Right lobe of liver (tissue), 6 donors: ENCODE data around the gene CHST4. TPM values are rescaled to one million over a fixed set of nuclear protein-coding genes. Genes with fewer than 3 reads are reported as not detected.

Experiments
- ATAC-seq, 4 donors: fragments of 200-7000 bp; cut with Tn5 transposase; one replicate each; pipeline ENCODE4 v1.9.1; 2020; ENCODE audit warnings: mild to moderate bottlenecking in 4 of 4, moderate library complexity in 4 of 4
- DNase-seq, 3 donors: peaks; one replicate each; pipeline ENCODE4 v3.0.0-alpha.2; 2020
- H3K27ac ChIP-seq, 3 donors: fragments of 200-600 bp; one replicate each; pipeline ENCODE4 v1.8.0; 2022
- H3K27me3 ChIP-seq, 2 donors: fragments of 200-600 bp; one replicate each; pipeline ENCODE4 v1.8.0; 2022
- H3K36me3 ChIP-seq, 4 donors: fragments of 200-600 bp; sonication (generic) in 1 of 4; one replicate each; pipeline versions ENCODE4 v1.5.1 to v1.8.0; 2017 to 2022; ENCODE audit warnings: control low read depth in 1 of 4
- H3K4me1 ChIP-seq, 4 donors: fragments of 200-600 bp; sonication (generic) in 1 of 4; one replicate each; pipeline versions ENCODE4 v1.5.1 to v1.8.0; 2017 to 2022; ENCODE audit warnings: control low read depth in 1 of 4
- H3K4me3 ChIP-seq, 3 donors: fragments of 200-600 bp; one replicate each; pipeline ENCODE4 v1.8.0; 2022
- H3K9me3 ChIP-seq, 4 donors: fragments of 200-600 bp; sonication (generic) in 1 of 4; one replicate each; pipeline versions ENCODE4 v1.5.1 to v1.8.0; 2017 to 2022; ENCODE audit warnings: control low read depth in 1 of 4
- CTCF ChIP-seq, 4 donors: fragments of 200-600 bp in 3 of 4; fragments of 450-650 bp in 1 of 4; IDR thresholded peaks; one replicate each; pipeline versions ENCODE4 v1.5.1 to v1.8.0; 2016 to 2022; ENCODE audit warnings: antibody characterized with exemption in 4 of 4, mild to moderate bottlenecking in 2 of 4
- POLR2A ChIP-seq: fragments of 450-650 bp; IDR thresholded peaks from one replicate; pipeline ENCODE4 v1.6.1; 2017; ENCODE audit warnings: antibody characterized with exemption, mild to moderate bottlenecking
- WGBS: methylation state at CpG from one replicate; pipeline ENCODE4 v1.1.6; 2018; ENCODE audit warnings: low coverage, low lambda C conversion rate; ENCODE audit not compliant: insufficient coverage; ENCODE audit errors: missing lambda C conversion rate; 5-methylcytosine and 5-hydroxymethylcytosine counted together
- intact Hi-C, 2 donors: fragments of 100-400 bp; cut with DNase I; formaldehyde crosslinking; loops; one replicate each; pipeline versions ENCODE4 v1.11.2 to v1.14.1; 2022
- long read RNA-seq: library from polyadenylated mRNA; unstranded; transcript quantifications from one replicate; pipeline ENCODE4 v2.0.0, GENCODE V29; 2019
- total RNA-seq, 6 experiments: library from RNA; depleted of rRNA in 2 of 6; stranded (reverse); fragments of >200 nt in 2 of 6; fragmentation: NEBNext Ultra II Directional in 3 of 6; extraction: Animal tissue kit (Norgen Biotek cat#: 25700) in 3 of 6; gene quantifications; one replicate each; pipeline versions ENCODE4 v1.1.0 to v1.2.4, GENCODE V29; 2016 to 2023
- donor health status: DM: no; HTN: yes; CAD: no.
- donor health status: DM: no; HTN: no; CAD: no.
- donor health status: DM: no; HTN: no; CAD: no.
- donor health status: DM: no; HTN: yes; CAD: no.
- donor health status: DM: no; HTN: yes; CAD: no.

CHST4 gene
- total RNA-seq, result 1 to 10 TPM; 2.0 to 6.5 (median 3.1) TPM
- long read RNA-seq, partial matches to known transcripts, result 1 of 2 reads
- long read RNA-seq, other reads (novel, unspliced or antisense), result 0 of 2 reads

- H3K4me3 ChIP-seq, result peak within 1 kb of the TSS in 1 of 3 donors; percentile 9
- DNase-seq (no peak), ATAC-seq (no peak)
- intact Hi-C loops, result no loop called here
- 41% methylated on average over 9 of the region's 9 CpGs for WGBS
- no peaks in the 10 kb centered on the region for H3K36me3 ChIP-seq
- H3K4me1 ChIP-seq, result no peaks in the 10 kb centered on the region
- TF ChIP-seq POLR2A (no peak), CTCF (IDR thresholded peaks at IDR 0.05) (no peak)
- no peaks in the 10 kb centered on the region for H3K27me3 ChIP-seq
- no peaks in the 10 kb centered on the region for H3K9me3 ChIP-seq
- no peak within 1 kb of the TSS for H3K27ac ChIP-seq
These were observed at the start of gene CHST4 for GRCh38 chr16:71526111-71526631. Gene CHST4 (plus strand): TSS chr16:71526426. CDS start chr16:71536678, 10,252 bp downstream.

DNA sequence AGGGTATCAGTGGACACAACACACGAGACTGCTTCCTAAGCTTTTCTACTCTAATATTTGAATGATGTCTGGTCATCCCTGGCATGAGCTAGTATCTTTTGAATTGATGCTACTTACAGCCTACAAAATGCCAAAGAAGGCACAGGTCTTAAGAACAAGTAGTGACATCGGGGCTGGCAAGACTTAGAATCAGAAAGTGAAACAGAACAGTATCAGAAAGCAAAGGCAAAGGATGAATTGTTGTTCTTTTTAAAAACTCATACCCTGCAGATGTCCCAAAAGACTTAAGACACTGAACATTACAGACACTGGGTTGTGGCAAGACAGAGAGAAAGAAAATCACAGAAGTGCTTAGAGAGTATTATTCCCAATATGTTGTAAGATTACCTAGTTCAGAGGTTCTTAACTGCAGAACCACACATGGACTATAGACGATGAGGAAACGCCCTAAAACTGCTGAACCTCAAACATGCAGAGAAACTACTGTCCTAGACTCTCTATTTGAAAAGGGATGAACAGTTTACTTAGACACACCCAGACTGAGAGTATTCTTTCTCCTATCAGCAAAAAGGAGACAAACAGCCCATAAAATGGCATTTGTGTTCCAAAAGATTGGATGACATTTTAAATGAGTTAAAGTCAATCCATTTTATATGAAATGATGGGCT lies 49.6 kb upstream of the CHST4 start:
- peaks cover 0 to 45% (median 0%) of the 10 kb centered on the region in 4 donors for H3K36me3 ChIP-seq
- no peak overlapping the region for H3K27ac ChIP-seq
- WGBS, result 91% methylated on average over 3 of the region's 4 CpGs
- ATAC-seq (no peak), DNase-seq (no peak)
- H3K4me3 ChIP-seq, result no peak overlapping the region
- TF ChIP-seq CTCF (IDR thresholded peaks at IDR 0.05) (no peak), POLR2A (no peak)
- H3K27me3 ChIP-seq, result no peaks in the 10 kb centered on the region
- intact Hi-C loops, result no loop called here
- no peaks in the 10 kb centered on the region for H3K9me3 ChIP-seq
- no peaks in the 10 kb centered on the region for H3K4me1 ChIP-seq

DNA sequence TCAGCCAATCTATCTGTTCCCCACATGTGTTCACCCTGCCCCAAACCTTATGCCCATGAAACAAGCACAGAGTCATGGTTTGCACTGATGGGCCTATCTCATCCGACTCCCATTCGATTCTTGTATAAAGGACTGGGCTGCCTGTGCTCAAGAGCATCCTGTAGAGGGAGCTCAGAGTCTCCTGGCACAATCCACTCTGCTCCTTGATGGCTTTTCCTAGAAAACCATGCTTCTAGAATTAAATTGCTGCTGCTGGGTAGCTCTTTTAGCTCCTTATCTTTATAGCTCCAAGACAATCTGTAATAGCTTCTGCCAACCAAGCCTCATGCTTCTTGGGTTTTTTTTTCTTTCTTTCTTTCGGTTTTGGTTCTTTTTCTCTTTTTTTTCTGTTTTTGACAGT lies 46.8 kb upstream of the CHST4 start:
- no peak overlapping the region for H3K27ac ChIP-seq
- ATAC-seq, result peak; percentile 45 to 57 (median 50)
- H3K27me3 ChIP-seq, result no peaks in the 10 kb centered on the region
- 57% methylated on average over 3 of the region's 3 CpGs for WGBS
- intact Hi-C loops, result no loop called here
- DNase-seq, result no peak
- TF ChIP-seq POLR2A, result no peak
- peak; percentile 33 to 59 (median 49) for TF ChIP-seq CTCF (IDR thresholded peaks at IDR 0.05)
- peaks cover 0 to 13% (median 5%) of the 10 kb centered on the region in 4 donors for H3K4me1 ChIP-seq
- H3K9me3 ChIP-seq, result no peaks in the 10 kb centered on the region
- H3K4me3 ChIP-seq, result no peak overlapping the region
- peaks cover 0 to 45% (median 0%) of the 10 kb centered on the region in 4 donors for H3K36me3 ChIP-seq

GRCh38 chr16:71480956-71481355 lies 45.3 kb upstream of the CHST4 start:
- WGBS, result 81% methylated on average over 2 of the region's 2 CpGs

More at GRCh38 chr16:71480956-71481355, 45.3 kb upstream of the CHST4 start:
- Histone ChIP-seq H3K9me3 (no peaks in the 10 kb centered on the region), H3K4me3 (no peak overlapping the region), H3K27ac (no peak overlapping the region), H3K4me1 (peaks cover 0 to 16% (median 5%) of the 10 kb centered on the region in 4 donors), H3K36me3 (peaks cover 0 to 31% (median 0%) of the 10 kb centered on the region in 4 donors), H3K27me3 (no peaks in the 10 kb centered on the region)
- no peak for DNase-seq
- intact Hi-C loops, result no loop called here
- ATAC-seq, result no peak
- TF ChIP-seq POLR2A (no peak), CTCF (IDR thresholded peaks at IDR 0.05) (no peak)
